SK-N-SH (cell line): ENCODE results near the gene IGFBPL1. TPM values are rescaled to one million over a fixed set of nuclear protein-coding genes. Genes with fewer than 3 reads are reported as not detected.

Experiments used
- CTCF ChIA-PET: fragments of 300-600, 350-600 bp; formaldehyde crosslinking; extraction: SDS; loops from one replicate; lab custom pipeline; 2021; lab: Yijun Ruan, JAX
- POLR2A ChIA-PET: fragments of 350-600 bp; sonication (Branson Sonifier 250); formaldehyde crosslinking; extraction: SDS; loops from one replicate; lab custom pipeline; 2020; ENCODE audit warnings: antibody characterized with exemption, inconsistent platforms; lab: Yijun Ruan, JAX
- DNase-seq: peaks from one replicate; pipeline ENCODE4 v3.0.0; 2012
- H2AFZ ChIP-seq: fragments of 200-600 bp; sonication (generic); 2 replicates; pipeline ENCODE4 v1.8.1; 2016; ENCODE audit warnings: antibody characterized with exemption, mild to moderate bottlenecking, low read depth
- H3F3A ChIP-seq: fragments of 200-600 bp; sonication (generic); replicated peaks from 2 replicates; pipeline ENCODE3; 2016; ENCODE audit warnings: antibody characterized with exemption, mild to moderate bottlenecking; ENCODE audit not compliant: insufficient read depth
- H3K27ac ChIP-seq, 2 experiments: fragments of 200-500 bp in 1 of 2; fragments of 200-600 bp in 1 of 2; sonication (Bioruptor generic) in 1 of 2; sonication (generic), shearing (Covaris generic) in 1 of 2; 2 replicates each; pipeline versions ENCODE4 v1.5.1 to v1.6.1; 2014 to 2016; ENCODE audit warnings: low read depth in 2 of 2, inconsistent platforms in 1 of 2, low read length in 1 of 2, mild to moderate bottlenecking in 1 of 2, mixed read lengths in 1 of 2
- H3K27me3 ChIP-seq: fragments of 200-600 bp; sonication (generic), shearing (Covaris generic); 2 replicates; pipeline ENCODE4 v1.6.1; 2016; ENCODE audit warnings: mixed run types; ENCODE audit not compliant: insufficient read depth
- H3K36me3 ChIP-seq, 2 experiments: fragments of 200-500 bp in 1 of 2; fragments of 200-600 bp in 1 of 2; sonication (Bioruptor generic) in 1 of 2; sonication (generic) in 1 of 2; replicated peaks in 1 of 2; 2 replicates each; pipeline versions ENCODE3 to v1.5.1; 2014 to 2016; ENCODE audit warnings: low read length in 1 of 2, mild to moderate bottlenecking in 1 of 2; ENCODE audit not compliant: insufficient read depth in 2 of 2, control insufficient read depth in 1 of 2
- H3K4me1 ChIP-seq, 2 experiments: fragments of 200-500 bp in 1 of 2; fragments of 200-600 bp in 1 of 2; sonication (Bioruptor generic) in 1 of 2; sonication (generic), shearing (Covaris generic) in 1 of 2; 2 replicates each; pipeline versions ENCODE4 v1.5.1 to v1.6.1; 2014 to 2016; ENCODE audit warnings: low read depth in 1 of 2, low read length in 1 of 2, mixed run types in 1 of 2; ENCODE audit not compliant: insufficient read depth in 2 of 2, control insufficient read depth in 1 of 2
- H3K4me2 ChIP-seq: fragments of 200-600 bp; sonication (generic), shearing (Covaris generic); 2 replicates; pipeline ENCODE4 v1.6.1; 2017; ENCODE audit warnings: mixed run types
- H3K4me3 ChIP-seq, 2 experiments: fragments of 200-500 bp in 1 of 2; fragments of 200-600 bp in 1 of 2; sonication (Bioruptor generic) in 1 of 2; sonication (generic), shearing (Covaris generic) in 1 of 2; 2 replicates each; pipeline versions ENCODE4 v1.5.1 to v1.8.1; 2014 to 2016; ENCODE audit warnings: low read depth in 2 of 2, inconsistent platforms in 1 of 2, low read length in 1 of 2, mild to moderate bottlenecking in 1 of 2, mixed read lengths in 1 of 2, moderate library complexity in 1 of 2
- H3K79me2 ChIP-seq: fragments of 200-600 bp; sonication (generic); 2 replicates; pipeline ENCODE4 v1.8.1; 2017; ENCODE audit warnings: mild to moderate bottlenecking; ENCODE audit not compliant: insufficient read depth
- H3K9ac ChIP-seq: fragments of 200-600 bp; sonication (generic); 2 replicates; pipeline ENCODE4 v1.6.1; 2017; ENCODE audit warnings: mixed run types
- H3K9me2 ChIP-seq: fragments of 200-600 bp; sonication (generic); 2 replicates; pipeline ENCODE4 v1.6.1; 2017; ENCODE audit warnings: mixed run types
- H3K9me3 ChIP-seq: fragments of 200-600 bp; sonication (generic); 2 replicates; pipeline ENCODE4 v1.6.1; 2017; ENCODE audit warnings: mixed run types, mild to moderate bottlenecking, moderate library complexity
- H4K20me1 ChIP-seq: fragments of 200-600 bp; sonication (generic); 2 replicates; pipeline ENCODE4 v1.6.1; 2017; ENCODE audit warnings: mild to moderate bottlenecking, mixed run types; ENCODE audit not compliant: insufficient read depth
- CHD2 ChIP-seq: fragments of 150-350 bp; IDR thresholded peaks from 2 replicates; pipeline ENCODE4 v1.6.1; 2018; ENCODE audit warnings: low read length; ENCODE audit not compliant: partially characterized antibody
- ELF1 ChIP-seq: IDR thresholded peaks from 2 replicates; pipeline ENCODE4 v1.4.0; 2012
- EZH2phosphoT487 ChIP-seq: fragments of 200-600 bp; sonication (generic); IDR thresholded peaks from 2 replicates; pipeline ENCODE4 v1.6.1; 2017; ENCODE audit warnings: low read depth, mixed run types, mild to moderate bottlenecking, antibody characterized with exemption, moderate library complexity, borderline replicate concordance
- FOSL2 ChIP-seq: IDR thresholded peaks from 2 replicates; pipeline ENCODE4 v1.4.0; 2012; ENCODE audit warnings: low read depth, mild to moderate bottlenecking, moderate library complexity, borderline replicate concordance
- FOXJ3 ChIP-seq: sonication (generic); formaldehyde crosslinking; IDR thresholded peaks from 2 replicates; pipeline ENCODE4 v1.5.1; 2020; ENCODE audit warnings: mild to moderate bottlenecking, missing genetic modification reagents
- GABPA ChIP-seq: IDR thresholded peaks from 2 replicates; pipeline ENCODE4 v1.4.0; 2012; ENCODE audit warnings: low read depth, mild to moderate bottlenecking
- GATA2 ChIP-seq: sonication (generic); formaldehyde crosslinking; IDR thresholded peaks from 2 replicates; pipeline ENCODE4 v1.5.0; 2020; ENCODE audit warnings: mild to moderate bottlenecking, missing genetic modification reagents
- JUND ChIP-seq: IDR thresholded peaks from 2 replicates; pipeline ENCODE4 v1.4.0; 2012
- MAX ChIP-seq: IDR thresholded peaks from 2 replicates; pipeline ENCODE4 v1.4.0; 2012; ENCODE audit warnings: low read depth
- MEF2A ChIP-seq: IDR thresholded peaks from 2 replicates; pipeline ENCODE4 v1.4.0; 2012; ENCODE audit warnings: low read depth, borderline replicate concordance
- MXI1 ChIP-seq: IDR thresholded peaks from 2 replicates; pipeline ENCODE4 v1.6.1; 2012; ENCODE audit warnings: mild to moderate bottlenecking, low read depth, low read length, improper control_type of control experiment
- NRF1 ChIP-seq: IDR thresholded peaks from 2 replicates; pipeline ENCODE4 v1.6.1; 2012; ENCODE audit warnings: low read depth, mild to moderate bottlenecking, low read length
- POLR2AphosphoS5 ChIP-seq: IDR thresholded peaks from 2 replicates; pipeline ENCODE4 v1.6.1; 2012; ENCODE audit warnings: low read depth, low read length
- RCOR1 ChIP-seq: fragments of 150-350 bp; IDR thresholded peaks from 2 replicates; pipeline ENCODE4 v1.6.1; 2017; ENCODE audit warnings: antibody characterized with exemption, low read length
- REST ChIP-seq: IDR thresholded peaks from 2 replicates; pipeline ENCODE4 v1.6.1; 2012; ENCODE audit warnings: mild to moderate bottlenecking, low read depth, low read length, moderate library complexity
- TAF1 ChIP-seq: IDR thresholded peaks from 2 replicates; pipeline ENCODE4 v1.6.1; 2012; ENCODE audit warnings: low read depth, mild to moderate bottlenecking, low read length, moderate library complexity, borderline replicate concordance
- TEAD4 ChIP-seq: IDR thresholded peaks from 2 replicates; pipeline ENCODE4 v1.4.0; 2012; ENCODE audit warnings: mild to moderate bottlenecking, borderline replicate concordance; ENCODE audit not compliant: insufficient read depth
- USF1 ChIP-seq: IDR thresholded peaks from 2 replicates; pipeline ENCODE4 v1.4.0; 2012; ENCODE audit warnings: low read depth, borderline replicate concordance
- USF2 ChIP-seq: fragments of 150-350 bp; IDR thresholded peaks from 2 replicates; pipeline ENCODE4 v1.6.1; 2017; ENCODE audit warnings: antibody characterized with exemption, low read length, low read depth, borderline replicate concordance
- WGBS: methylation state at CpG from one replicate; pipeline ENCODE4 v1.1.6; 2017; ENCODE audit warnings: low lambda C conversion rate; 5-methylcytosine and 5-hydroxymethylcytosine counted together
- polyA plus RNA-seq, 3 experiments: library from polyadenylated mRNA; depleted of rRNA; stranded (reverse); fragments of >200 nt; gene quantifications; 2 replicates each; pipeline ENCODE4 v1.2.3, GENCODE V29; 2012

Gene IGFBPL1
- polyA plus RNA-seq, 1 of the 3 experiments (the other 2 are of a cell fraction): 0.41 TPM

GRCh38 chr9:38375572-38375963 is 48.7 kb downstream of the IGFBPL1 start (continued):
- TF ChIP-seq POLR2AphosphoS5 (no peak), JUND (no peak), USF1 (no peak), USF2 (no peak), TEAD4 (no peak), FOXJ3 (CRISPR knock-in tag) (no peak), CHD2 (no peak), ELF1 (no peak), EZH2phosphoT487 (no peak), GABPA (no peak), GATA2 (no peak)

GRCh38 chr9:38374847-38375571 is 49.2 kb downstream of the IGFBPL1 start:
- 77% methylated on average over 5 of the region's 5 CpGs for WGBS
- Histone ChIP-seq H3K4me1 (peaks cover 0 to 28% of the 10 kb centered on the region in 2 experiments; a peak in 2 of 4 replicates), H3K9me3 (no peaks in the 10 kb centered on the region), H3K79me2 (no peaks in the 10 kb centered on the region), H3K27ac (no peak overlapping the region), H3K36me3 (no peaks in the 10 kb centered on the region), H3K27me3 (peaks cover 14% of the 10 kb centered on the region; the same call in 1 of the 2 replicates), H4K20me1 (no peaks in the 10 kb centered on the region), H3K4me3 (no peak overlapping the region), H2AFZ (no peak overlapping the region), H3K9ac (no peak overlapping the region), H3F3A (no peaks in the 10 kb centered on the region), H3K9me2 (no peaks in the 10 kb centered on the region), H3K4me2 (no peak overlapping the region)
- no peak for DNase-seq
- TF ChIP-seq CHD2: no peak
- no peak for TF ChIP-seq GABPA
- TF ChIP-seq REST: no peak
- no peak for TF ChIP-seq MAX
- TF ChIP-seq TAF1: no peak
- no peak for TF ChIP-seq MXI1
- TF ChIP-seq MEF2A: no peak
- TF ChIP-seq POLR2AphosphoS5: no peak
- TF ChIP-seq NRF1: no peak
- no peak for TF ChIP-seq FOSL2
- no peak for TF ChIP-seq GATA2
- no peak for TF ChIP-seq RCOR1
- ChIA-PET POLR2A (no interaction called here), CTCF (interaction anchor here (0.9 to 2.9 kb wide), 11 partner anchors 8 to 461 kb away, joined by 3 to 10 read pairs (median 4); no protein-coding TSS in a partner anchor)
